Measurements from ENCODE around the gene RTL3.

The RTL3 gene

GRCh38 chrX:78687586-78687985 lies 28.5 kb upstream of the RTL3 start:
- Mint-ChIP-seq H3K36me3 (ENCODE audit: low read depth) (no peaks in the 10 kb centered on the region), H3K27ac (no peak overlapping the region), H3K27me3 (ENCODE audit: low read depth, poor library complexity) (no peaks in the 10 kb centered on the region), H3K4me3 (no peak overlapping the region), H3K4me1 (no peaks in the 10 kb centered on the region), H3K9me3 (peaks cover 40% of the 10 kb centered on the region)
- TF ChIP-seq CTCF (IDR thresholded peaks at IDR 0.05), result no peak
- DNase-seq, result no peak

GRCh38 chrX:78673246-78673645 lies 14.1 kb upstream of the RTL3 start:
- H3K9me3 Mint-ChIP-seq, result peaks cover 12% of the 10 kb centered on the region
- H3K4me3 Mint-ChIP-seq, result no peak overlapping the region
- no peak for TF ChIP-seq CTCF (IDR thresholded peaks at IDR 0.05)
- H3K36me3 Mint-ChIP-seq (ENCODE audit: low read depth), result no peaks in the 10 kb centered on the region
- no peaks in the 10 kb centered on the region for H3K4me1 Mint-ChIP-seq
- DNase-seq, result no peak
- H3K27ac Mint-ChIP-seq, result no peak overlapping the region
- peaks cover 4% of the 10 kb centered on the region for H3K27me3 Mint-ChIP-seq (ENCODE audit: low read depth, poor library complexity)

GRCh38 chrX:78665342-78665741 lies 6.2 kb upstream of the RTL3 start:
- Mint-ChIP-seq H3K27me3 (ENCODE audit: low read depth, poor library complexity) (peaks cover 3% of the 10 kb centered on the region), H3K27ac (no peak overlapping the region), H3K4me1 (no peaks in the 10 kb centered on the region), H3K9me3 (peaks cover 39% of the 10 kb centered on the region), H3K4me3 (no peak overlapping the region), H3K36me3 (ENCODE audit: low read depth) (no peaks in the 10 kb centered on the region)
- no peak for TF ChIP-seq CTCF (IDR thresholded peaks at IDR 0.05)
- DNase-seq, result no peak

GRCh38 chrX:78661836-78662235 lies 2.7 kb upstream of the RTL3 start:
- H3K4me1 Mint-ChIP-seq, result no peaks in the 10 kb centered on the region
- no peaks in the 10 kb centered on the region for H3K27me3 Mint-ChIP-seq (ENCODE audit: low read depth, poor library complexity)
- TF ChIP-seq CTCF (IDR thresholded peaks at IDR 0.05), result no peak
- H3K9me3 Mint-ChIP-seq, result peaks cover 30% of the 10 kb centered on the region
- H3K36me3 Mint-ChIP-seq (ENCODE audit: low read depth), result no peaks in the 10 kb centered on the region
- no peak for DNase-seq
- H3K27ac Mint-ChIP-seq, result no peak overlapping the region
- H3K4me3 Mint-ChIP-seq, result no peak overlapping the region

- H3K4me1 Mint-ChIP-seq, result no peaks in the 10 kb centered on the region
- no peak overlapping the region for H3K4me3 Mint-ChIP-seq
- no peak for TF ChIP-seq CTCF (IDR thresholded peaks at IDR 0.05)
- no peaks in the 10 kb centered on the region for H3K27me3 Mint-ChIP-seq (ENCODE audit: low read depth, poor library complexity)
- no peaks in the 10 kb centered on the region for H3K36me3 Mint-ChIP-seq (ENCODE audit: low read depth)
- no peak overlapping the region for H3K27ac Mint-ChIP-seq
- no peak for DNase-seq
- H3K9me3 Mint-ChIP-seq, result peaks cover 29% of the 10 kb centered on the region
Observed at GRCh38 chrX:78659955-78660354, 827 bp upstream of the RTL3 start.

GRCh38 chrX:78658414-78658813 lies 714 bp downstream of the RTL3 start:
- TF ChIP-seq CTCF (IDR thresholded peaks at IDR 0.05), result no peak
- peaks cover 23% of the 10 kb centered on the region for H3K9me3 Mint-ChIP-seq
- no peak overlapping the region for H3K4me3 Mint-ChIP-seq
- DNase-seq, result no peak
- no peaks in the 10 kb centered on the region for H3K4me1 Mint-ChIP-seq
- no peaks in the 10 kb centered on the region for H3K36me3 Mint-ChIP-seq (ENCODE audit: low read depth)
- H3K27ac Mint-ChIP-seq, result no peak overlapping the region
- no peaks in the 10 kb centered on the region for H3K27me3 Mint-ChIP-seq (ENCODE audit: low read depth, poor library complexity)

All from nephron progenitor cell (in vitro differentiated cells).